Transverse colon (tissue), 4 donors: ENCODE measurements around the gene TRIM14.

Experiments used
- CTCF ChIP-seq, 5 experiments: fragments of 200-600 bp in 3 of 5; fragments of 450-650 bp in 2 of 5; sonication (generic) in 3 of 5; IDR thresholded peaks; 1 replicate in 2 of 5; 2 replicates in 3 of 5; pipeline ENCODE4 v1.5.1; 2016 to 2017; ENCODE audit warnings: antibody characterized with exemption in 5 of 5, inconsistent platforms in 3 of 5, mild to moderate bottlenecking in 2 of 5, moderate library complexity in 1 of 5
- EP300 ChIP-seq: sonication (generic); formaldehyde crosslinking; IDR thresholded peaks from one replicate; pipeline ENCODE4 v1.6.1; 2017; ENCODE audit warnings: antibody characterized with exemption, low read depth
- POLR2A ChIP-seq: fragments of 450-650 bp; IDR thresholded peaks from one replicate; pipeline ENCODE4 v1.6.1; 2016; ENCODE audit warnings: antibody characterized with exemption, mild to moderate bottlenecking, moderate library complexity
- POLR2AphosphoS5 ChIP-seq, 3 donors: sonication (generic); formaldehyde crosslinking; IDR thresholded peaks; one replicate each; pipeline ENCODE4 v1.6.1; 2016; ENCODE audit warnings: antibody characterized with exemption in 3 of 3

GRCh38 chr9:98043915-98044314, 75.1 kb downstream of the TRIM14 start:
- TF ChIP-seq CTCF (IDR thresholded peaks at IDR 0.05) (no peak), EP300 (no peak), POLR2A (no peak), POLR2AphosphoS5 (IDR thresholded peaks at IDR 0.05) (no peak)
